Spinal cord (tissue), 10 donors: ENCODE results near the gene TMEM108. TPM values are rescaled to one million over a fixed set of nuclear protein-coding genes. Genes with fewer than 3 reads are reported as not detected.

Source experiments
- DNase-seq, 6 donors: peaks; one replicate each; pipeline versions ENCODE4 v3.0.0 to v3.0.0-alpha.2; 2013 to 2015; ENCODE audit warnings: low spot score in 6 of 6, low read depth in 4 of 6
- H3K27ac ChIP-seq: one replicate; pipeline ENCODE4 v1.5.1; 2013; ENCODE audit warnings: low read depth, low read length, control low read depth
- H3K27me3 ChIP-seq: one replicate; pipeline ENCODE4 v1.6.1; 2013; ENCODE audit warnings: low read length; ENCODE audit not compliant: control insufficient read depth, insufficient read depth
- H3K36me3 ChIP-seq: one replicate; pipeline ENCODE4 v1.6.1; 2013; ENCODE audit warnings: low read length; ENCODE audit not compliant: control insufficient read depth, insufficient read depth
- H3K4me1 ChIP-seq: one replicate; pipeline ENCODE4 v1.6.1; 2013; ENCODE audit warnings: low read length; ENCODE audit not compliant: control insufficient read depth, insufficient read depth
- H3K4me3 ChIP-seq: one replicate; pipeline ENCODE4 v1.5.1; 2013; ENCODE audit warnings: low read depth, low read length, control low read depth
- H3K9me3 ChIP-seq: one replicate; pipeline ENCODE4 v1.6.1; 2013; ENCODE audit warnings: low read length; ENCODE audit not compliant: control insufficient read depth, insufficient read depth
- WGBS: methylation state at CpG from one replicate; pipeline ENCODE4 v1.1.5; 2013; ENCODE audit warnings: missing lambda C conversion rate; ENCODE audit not compliant: insufficient coverage; 5-methylcytosine and 5-hydroxymethylcytosine counted together
- polyA plus RNA-seq, 2 donors: library from polyadenylated mRNA; unstranded; fragments of 120-200 nt; gene quantifications; one replicate each; pipeline ENCODE4 v1.2.1, GENCODE V29; 2013; ENCODE audit not compliant: insufficient read length in 2 of 2
- total RNA-seq, 2 donors: library from RNA; depleted of rRNA in 1 of 2; stranded (reverse); fragments of 120-200 nt in 1 of 2; fragments of >200 nt in 1 of 2; gene quantifications; one replicate each; pipeline versions ENCODE4 v1.2.3 to v1.2.4, GENCODE V29; 2013 to 2014
- donor health status: healthy.

Gene TMEM108
- total and polyA plus RNA-seq, 4 donors, result 6.6 to 75.5 (median 30.5) TPM

DNA sequence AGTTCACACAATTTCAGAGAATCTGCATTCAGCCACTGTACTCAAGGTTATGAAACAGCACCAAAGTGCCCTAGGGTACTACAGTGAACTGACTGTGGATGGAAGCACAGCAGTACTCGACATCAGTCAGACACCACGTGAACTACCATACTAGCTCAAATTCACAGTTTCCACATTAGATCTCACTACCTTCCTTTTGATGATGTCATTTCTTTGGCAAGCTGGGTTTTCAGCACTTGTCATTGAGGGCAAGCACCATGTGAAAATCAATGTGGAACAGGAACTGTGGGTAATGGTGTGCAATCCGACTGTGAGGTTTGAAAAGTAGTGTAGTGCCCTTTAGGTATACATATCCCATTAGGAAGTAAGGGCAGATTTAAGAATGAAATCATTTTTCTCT, 251.1 kb downstream of the TMEM108 start:
- Histone ChIP-seq H3K9me3 (no peaks in the 10 kb centered on the region), H3K27me3 (no peaks in the 10 kb centered on the region), H3K27ac (no peak overlapping the region), H3K4me1 (no peaks in the 10 kb centered on the region), H3K36me3 (no peaks in the 10 kb centered on the region), H3K4me3 (no peak overlapping the region)
- 100% methylated on average over 2 of the region's 3 CpGs for WGBS
- DNase-seq, result no peak

DNA sequence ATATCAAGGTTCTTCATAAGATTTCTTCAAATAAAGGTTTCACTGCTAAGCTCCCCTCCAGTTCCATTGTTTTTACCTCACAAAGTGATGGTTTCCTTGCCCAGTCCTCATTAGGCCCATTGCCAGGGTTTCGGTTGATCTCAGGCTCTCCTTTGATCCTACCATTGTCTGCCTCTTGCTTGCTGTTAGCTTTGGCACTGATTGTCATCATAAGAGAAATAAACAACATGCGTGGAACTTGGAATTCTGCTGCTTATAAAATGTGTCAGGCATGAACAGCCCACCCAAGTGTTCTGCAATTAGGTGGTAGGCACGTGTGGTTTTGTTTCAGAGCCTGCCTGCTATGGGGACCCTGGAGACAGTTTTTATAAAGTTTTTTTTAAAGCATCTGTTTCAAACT, 254.1 kb downstream of the TMEM108 start:
- WGBS, result 26% methylated on average over 2 of the region's 3 CpGs
- peak in 1 of 6 donors; percentile 73 for DNase-seq
- H3K36me3 ChIP-seq, result no peaks in the 10 kb centered on the region
- H3K9me3 ChIP-seq, result no peaks in the 10 kb centered on the region
- no peak overlapping the region for H3K4me3 ChIP-seq
- no peaks in the 10 kb centered on the region for H3K27me3 ChIP-seq
- no peak overlapping the region for H3K27ac ChIP-seq
- no peaks in the 10 kb centered on the region for H3K4me1 ChIP-seq

DNA sequence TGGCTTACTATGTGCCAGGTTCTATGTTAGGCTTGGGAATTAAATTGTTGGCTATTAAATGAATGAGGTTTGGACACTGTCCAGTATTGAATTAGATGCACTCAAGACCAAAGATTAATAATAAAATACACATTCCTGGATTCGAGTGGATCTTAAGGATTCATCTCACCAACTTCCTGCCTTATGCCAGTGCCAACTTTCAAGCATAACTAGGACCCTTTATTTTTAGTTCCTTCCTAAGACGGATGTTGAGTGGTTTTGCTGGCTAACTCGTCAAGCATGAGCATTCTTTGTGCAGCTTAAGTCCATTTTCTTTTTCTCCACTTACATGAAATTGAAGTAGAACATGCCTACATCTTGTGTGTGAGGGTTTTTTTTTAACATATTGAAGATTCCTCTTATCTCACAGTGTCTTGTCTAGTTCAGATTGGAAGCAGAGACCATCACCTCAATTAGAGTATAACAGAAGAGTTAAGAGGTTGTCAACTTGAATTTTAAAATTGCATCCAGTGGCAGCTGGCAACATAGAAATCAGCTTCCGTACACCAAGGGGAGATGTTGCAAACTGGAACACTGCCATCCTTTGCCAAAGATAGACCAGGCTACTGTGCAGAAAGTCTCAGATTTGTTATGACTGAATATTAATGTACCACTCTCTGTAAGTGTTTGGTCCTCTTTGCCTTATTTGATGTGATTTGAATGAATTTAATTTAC, 255.4 kb downstream of the TMEM108 start:
- H3K36me3 ChIP-seq, result no peaks in the 10 kb centered on the region
- no CpG with 5 or more reads among the region's 4 CpGs for WGBS
- peak in 1 of 6 donors; percentile 60 for DNase-seq
- no peaks in the 10 kb centered on the region for H3K27me3 ChIP-seq
- no peaks in the 10 kb centered on the region for H3K4me1 ChIP-seq
- no peak overlapping the region for H3K27ac ChIP-seq
- no peak overlapping the region for H3K4me3 ChIP-seq
- H3K9me3 ChIP-seq, result no peaks in the 10 kb centered on the region

DNA sequence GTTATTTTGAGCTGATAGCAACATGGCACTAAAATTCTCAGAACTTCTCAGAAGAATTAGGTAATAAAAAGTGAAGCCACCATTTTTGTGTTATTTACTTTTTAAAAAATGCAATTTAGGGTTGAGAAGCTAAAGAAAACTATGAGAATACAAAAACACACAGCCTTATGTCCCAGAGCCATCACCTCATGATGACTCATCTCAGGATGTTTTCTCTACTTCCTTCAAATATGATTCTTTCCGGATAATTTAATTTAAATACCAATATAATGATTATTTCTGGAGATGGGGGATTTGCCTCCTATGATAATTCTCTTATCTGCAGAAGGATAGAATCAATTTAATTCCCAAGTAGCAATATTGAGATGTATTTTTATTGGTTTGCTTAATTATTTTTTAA, 256.1 kb downstream of the TMEM108 start:
- Histone ChIP-seq H3K4me3 (no peak overlapping the region), H3K4me1 (no peaks in the 10 kb centered on the region), H3K27me3 (no peaks in the 10 kb centered on the region), H3K36me3 (no peaks in the 10 kb centered on the region), H3K9me3 (no peaks in the 10 kb centered on the region), H3K27ac (no peak overlapping the region)
- DNase-seq, result no peak
- no CpG with 5 or more reads among the region's 1 CpG for WGBS

DNA sequence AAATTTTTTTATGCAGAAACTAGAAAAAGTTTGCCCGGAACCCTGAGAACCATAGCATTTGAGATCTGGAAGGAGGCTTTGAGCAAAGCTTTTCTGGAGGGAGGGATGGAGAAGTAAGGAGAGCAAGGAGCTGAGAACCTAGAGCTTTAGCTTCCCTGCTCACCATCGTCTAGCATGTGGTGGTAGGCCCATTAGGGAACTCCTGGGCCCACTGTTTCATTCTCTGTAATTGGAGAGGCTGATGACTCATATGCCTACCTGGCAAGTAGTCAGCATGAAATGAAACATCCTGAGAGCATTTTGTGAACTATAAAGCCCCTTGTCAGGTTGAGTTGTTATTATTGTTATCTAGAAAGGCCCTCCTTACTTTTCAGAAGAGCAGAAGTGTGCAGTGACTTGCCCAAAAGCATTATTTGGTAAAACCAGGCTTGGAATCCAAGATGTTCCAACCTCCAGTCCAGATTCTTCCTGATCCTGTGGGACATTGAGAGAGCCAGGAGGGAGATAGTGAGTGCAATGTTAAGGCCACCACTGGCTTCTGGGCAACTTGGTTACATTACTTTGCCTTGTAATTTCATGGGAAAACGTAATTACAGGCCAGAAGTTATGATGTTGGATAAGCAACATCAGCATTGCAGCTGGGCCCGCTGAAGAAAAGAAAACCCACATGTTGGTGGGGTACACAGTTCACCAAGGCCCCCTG, 257.2 kb downstream of the TMEM108 start:
- Histone ChIP-seq H3K4me1 (no peaks in the 10 kb centered on the region), H3K36me3 (no peaks in the 10 kb centered on the region), H3K27me3 (no peaks in the 10 kb centered on the region), H3K4me3 (no peak overlapping the region), H3K9me3 (no peaks in the 10 kb centered on the region), H3K27ac (no peak overlapping the region)
- WGBS, result 96% methylated on average over 4 of the region's 4 CpGs
- DNase-seq, result no peak

DNA sequence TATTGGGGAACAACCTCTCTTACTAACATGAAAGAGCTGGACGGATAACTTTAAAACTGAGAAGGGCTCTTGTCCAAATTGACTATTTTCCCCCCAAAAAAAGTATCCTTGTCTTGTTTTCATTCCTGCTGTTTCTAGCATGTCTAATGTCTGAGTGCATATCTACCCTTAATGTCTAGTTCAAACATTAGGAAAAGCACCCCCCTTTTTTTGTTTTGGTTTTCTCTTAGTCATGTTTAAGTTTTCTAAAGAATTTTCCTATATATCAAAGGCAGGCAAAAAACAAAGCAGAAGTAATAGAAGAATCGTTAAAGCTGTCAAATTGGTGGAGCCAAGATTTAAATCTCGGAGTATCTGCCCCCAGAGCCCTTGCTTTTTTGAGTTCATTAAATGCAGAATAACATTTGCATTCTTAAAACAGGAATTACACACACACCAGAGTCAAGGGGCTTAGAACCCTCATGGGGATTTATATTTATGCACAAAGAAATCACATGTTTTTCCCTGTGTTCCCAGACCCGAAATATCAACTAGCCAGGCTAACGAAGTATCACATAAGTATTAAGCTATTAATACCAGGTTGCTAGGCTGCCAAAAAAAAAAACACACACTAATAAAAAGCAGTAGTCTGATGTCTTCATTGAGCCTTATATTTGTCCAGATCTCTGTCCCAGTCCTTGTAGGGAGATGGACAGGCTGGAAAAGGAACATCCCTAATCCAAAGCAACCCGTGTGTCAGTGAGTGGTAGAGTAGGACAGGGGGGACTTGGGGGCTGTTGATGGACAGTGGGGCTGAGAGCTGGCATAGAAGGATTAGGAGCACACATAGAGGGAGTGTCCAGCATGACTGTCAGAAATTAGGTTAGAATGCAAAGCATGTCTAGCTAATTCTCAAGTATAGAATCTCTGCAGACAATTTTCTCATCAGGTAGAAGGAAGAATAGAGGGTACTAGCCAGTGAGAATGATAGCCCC, 258.0 kb downstream of the TMEM108 start:
- 100% methylated on average over 1 of the region's 6 CpGs for WGBS
- no peaks in the 10 kb centered on the region for H3K4me1 ChIP-seq
- no peak for DNase-seq

DNA sequence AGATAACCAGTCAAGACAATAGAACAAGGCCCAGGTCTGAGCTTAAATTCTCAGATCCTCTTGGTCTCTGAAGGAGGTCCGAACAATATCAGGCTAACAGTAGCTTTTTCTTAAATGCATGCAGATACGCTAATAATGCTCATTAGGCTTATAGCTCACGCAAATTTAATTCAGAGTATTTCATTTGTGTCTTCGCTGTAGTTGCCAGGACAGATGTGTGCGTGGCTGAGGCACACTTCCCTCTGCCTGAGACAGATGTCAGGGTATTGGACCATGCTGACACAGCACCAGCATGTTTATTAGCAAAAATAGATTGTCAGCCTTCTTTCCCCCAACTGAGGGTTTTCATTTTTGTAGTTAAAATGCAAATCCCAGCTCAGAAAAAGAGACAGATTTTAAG, 258.8 kb downstream of the TMEM108 start:
- WGBS, result 74% methylated on average over 5 of the region's 5 CpGs
- Histone ChIP-seq H3K27ac (no peak overlapping the region), H3K9me3 (no peaks in the 10 kb centered on the region), H3K4me3 (no peak overlapping the region), H3K4me1 (no peaks in the 10 kb centered on the region), H3K27me3 (no peaks in the 10 kb centered on the region), H3K36me3 (no peaks in the 10 kb centered on the region)
- DNase-seq, result peak in 1 of 6 donors; percentile 66

More for the DNA sequence above, 258.0 kb downstream of the TMEM108 start:
- Histone ChIP-seq H3K27me3 (no peaks in the 10 kb centered on the region), H3K27ac (no peak overlapping the region), H3K36me3 (no peaks in the 10 kb centered on the region), H3K9me3 (no peaks in the 10 kb centered on the region), H3K4me3 (no peak overlapping the region)

DNA sequence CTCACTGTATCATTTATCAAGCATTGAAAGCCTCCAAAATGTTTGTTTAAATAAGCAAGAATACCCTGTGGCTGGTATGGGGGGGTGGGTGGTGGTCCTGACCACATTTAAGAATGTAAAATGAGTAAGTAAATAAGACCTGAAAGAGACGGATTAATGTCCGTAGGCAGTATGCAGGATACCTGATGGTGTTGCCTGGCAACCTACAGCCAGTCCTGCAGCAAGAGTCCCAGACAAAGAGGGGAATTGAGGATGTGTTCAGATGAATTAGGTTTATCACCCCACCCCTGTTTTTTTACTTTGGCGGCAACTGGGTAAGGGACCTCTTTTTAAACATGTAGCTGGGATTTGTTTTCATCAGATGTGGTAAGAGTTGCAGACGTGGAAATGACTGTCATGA, 261.9 kb downstream of the TMEM108 start:
- Histone ChIP-seq H3K36me3 (no peaks in the 10 kb centered on the region), H3K27me3 (no peaks in the 10 kb centered on the region), H3K4me3 (no peak overlapping the region), H3K9me3 (no peaks in the 10 kb centered on the region), H3K4me1 (no peaks in the 10 kb centered on the region), H3K27ac (no peak overlapping the region)
- peak in 1 of 6 donors; percentile 69 for DNase-seq
- WGBS, result 42% methylated on average over 4 of the region's 4 CpGs

DNA sequence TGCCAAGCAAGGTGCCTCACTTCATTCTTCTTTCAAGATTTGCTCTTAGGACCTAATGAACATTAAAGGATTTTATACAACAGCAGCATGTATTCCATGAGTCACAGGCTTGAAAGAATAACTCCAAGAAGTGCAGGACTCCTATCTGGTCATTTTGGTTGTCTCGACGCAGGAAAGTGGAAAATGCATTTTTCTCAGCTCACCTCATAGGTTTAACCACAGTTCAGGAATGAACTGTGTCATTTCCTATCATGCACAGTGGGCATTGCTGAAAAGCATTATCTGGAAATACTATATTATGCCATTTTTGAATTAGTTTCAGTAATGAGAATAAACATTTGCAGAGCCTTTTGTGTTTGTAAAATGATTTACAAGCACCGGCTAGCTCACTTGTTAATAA, 263.0 kb downstream of the TMEM108 start:
- H3K27ac ChIP-seq, result no peak overlapping the region
- H3K9me3 ChIP-seq, result no peaks in the 10 kb centered on the region
- WGBS, result 70% methylated on average over 2 of the region's 3 CpGs
- no peaks in the 10 kb centered on the region for H3K36me3 ChIP-seq
- no peaks in the 10 kb centered on the region for H3K4me1 ChIP-seq
- no peak for DNase-seq
- no peak overlapping the region for H3K4me3 ChIP-seq
- H3K27me3 ChIP-seq, result no peaks in the 10 kb centered on the region
